ENCODE measurements around the gene KLHL24.
A peak's percentile ranks its signal among the peaks of the same experiment; 100 is the strongest.

KLHL24 gene

DNA sequence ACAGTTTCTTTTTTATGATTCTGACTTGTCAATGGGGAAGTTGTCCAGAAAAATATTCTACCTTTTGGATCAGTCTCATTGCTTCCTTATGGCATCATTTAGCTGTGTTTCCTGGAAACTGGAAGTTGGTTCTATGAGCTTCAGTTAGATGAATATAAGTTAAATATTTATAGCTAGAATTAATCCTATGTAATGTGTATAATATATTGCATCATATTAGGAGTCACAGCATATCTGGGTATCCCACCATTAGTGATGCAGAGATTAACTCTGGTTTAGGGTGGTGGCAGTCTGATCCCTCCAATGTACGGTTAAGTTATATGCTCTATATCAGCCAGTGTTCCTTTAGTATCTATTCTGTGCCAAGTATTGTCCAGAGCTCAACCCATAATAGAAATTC lies 19.3 kb downstream of the KLHL24 start:
- Histone ChIP-seq H2BK12ac (ENCODE audit: low read length in 2 of 2) (no peak overlapping the region), H3K14ac (ENCODE audit: low read length in 2 of 2) (no peak overlapping the region), H3K23ac (ENCODE audit: low read length in 2 of 2) (no peak overlapping the region), H3K9me3 (ENCODE audit: control insufficient read depth, low read length) (peaks cover 49% of the 10 kb centered on the region), H3K4ac (ENCODE audit: low read depth in 1 of 2, low read length in 2 of 2) (no peak overlapping the region), H4K91ac (ENCODE audit: low read length) (no peak overlapping the region), H3K79me1 (replicated peaks; ENCODE audit: low read length, poor library complexity, severe bottlenecking) (peaks cover 22% of the 10 kb centered on the region), H2BK5ac (ENCODE audit: low read depth, low read length, poor library complexity, severe bottlenecking) (no peak overlapping the region), H3K4me1 (ENCODE audit: control insufficient read depth, insufficient read depth, low read depth, low read length) (no peaks in the 10 kb centered on the region), H3K4me2 (ENCODE audit: low read length, poor library complexity, severe bottlenecking) (no peak overlapping the region), H2AK5ac (ENCODE audit: low read length, severe bottlenecking) (no peak overlapping the region), H3K27ac (ENCODE audit: low read length, poor library complexity, severe bottlenecking) (no peak overlapping the region), H3K18ac (ENCODE audit: low read depth in 1 of 2, low read length in 2 of 2) (no peak overlapping the region), H3K36me3 (ENCODE audit: control insufficient read depth in 1 of 2, insufficient read depth in 2 of 2, low read depth in 1 of 2, low read length in 2 of 2) (peaks cover 8 to 62% of the 10 kb centered on the region in 2 experiments), H2BK120ac (ENCODE audit: low read depth, low read length) (no peak overlapping the region), H3K9ac (ENCODE audit: low read length) (no peak overlapping the region), H2AFZ (ENCODE audit: low read depth, low read length) (no peak overlapping the region), H3K4me3 (ENCODE audit: insufficient read depth in 1 of 2, low read depth in 1 of 2, low read length in 2 of 2) (no peak overlapping the region), H2BK15ac (ENCODE audit: low read depth, poor library complexity, severe bottlenecking) (no peak overlapping the region), H4K8ac (ENCODE audit: low read length) (no peak overlapping the region), H3K27me3 (ENCODE audit: control insufficient read depth in 1 of 2, insufficient read depth in 1 of 2, low read length in 2 of 2) (no peaks in the 10 kb centered on the region)
- 100% methylated on average over 1 of the region's 1 CpG for WGBS
- DNase-seq = no peak

DNA sequence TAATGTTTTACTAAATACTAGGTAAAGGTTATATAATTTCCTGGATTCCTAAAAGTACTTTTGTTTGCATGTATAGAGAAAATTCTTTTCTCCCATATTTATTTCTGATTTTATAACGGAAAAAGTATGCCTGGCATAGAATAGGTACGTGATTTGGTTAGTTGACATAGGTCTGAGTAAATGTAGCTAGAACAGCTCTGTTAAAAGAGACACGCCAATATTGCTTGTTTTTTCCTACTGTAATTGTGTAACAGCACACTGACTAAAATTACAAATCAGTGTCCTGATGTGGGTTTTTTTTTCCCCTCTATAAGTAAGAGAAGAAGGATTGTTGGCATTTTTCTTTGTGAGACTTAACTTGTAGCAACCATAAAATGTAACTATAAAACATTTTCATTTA lies 26.7 kb downstream of the KLHL24 start:
- 0% methylated on average over 2 of the region's 3 CpGs for WGBS
- Histone ChIP-seq H2BK120ac (ENCODE audit: low read depth, low read length) (no peak overlapping the region), H3K36me3 (ENCODE audit: control insufficient read depth in 1 of 2, insufficient read depth in 2 of 2, low read depth in 1 of 2, low read length in 2 of 2) (peaks cover 5 to 42% of the 10 kb centered on the region in 2 experiments), H2BK12ac (ENCODE audit: low read length in 2 of 2) (no peak overlapping the region), H4K8ac (ENCODE audit: low read length) (no peak overlapping the region), H3K4me2 (ENCODE audit: low read length, poor library complexity, severe bottlenecking) (no peak overlapping the region), H3K4me3 (ENCODE audit: insufficient read depth in 1 of 2, low read depth in 1 of 2, low read length in 2 of 2) (no peak overlapping the region), H3K27ac (ENCODE audit: low read length, poor library complexity, severe bottlenecking) (no peak overlapping the region), H3K9ac (ENCODE audit: low read length) (peak overlapping the region; percentile 11), H3K4me1 (ENCODE audit: control insufficient read depth, insufficient read depth, low read depth, low read length) (no peaks in the 10 kb centered on the region), H2AK5ac (ENCODE audit: low read length, severe bottlenecking) (no peak overlapping the region), H3K27me3 (ENCODE audit: control insufficient read depth in 1 of 2, insufficient read depth in 1 of 2, low read length in 2 of 2) (no peaks in the 10 kb centered on the region), H4K91ac (ENCODE audit: low read length) (no peak overlapping the region), H2AFZ (ENCODE audit: low read depth, low read length) (no peak overlapping the region), H3K18ac (ENCODE audit: low read depth in 1 of 2, low read length in 2 of 2) (no peak overlapping the region), H2BK15ac (ENCODE audit: low read depth, poor library complexity, severe bottlenecking) (no peak overlapping the region), H3K9me3 (ENCODE audit: control insufficient read depth, low read length) (no peaks in the 10 kb centered on the region), H3K14ac (ENCODE audit: low read length in 2 of 2) (no peak overlapping the region), H2BK5ac (ENCODE audit: low read depth, low read length, poor library complexity, severe bottlenecking) (no peak overlapping the region), H3K23ac (ENCODE audit: low read length in 2 of 2) (no peak overlapping the region), H3K4ac (ENCODE audit: low read depth in 1 of 2, low read length in 2 of 2) (no peak overlapping the region), H3K79me1 (replicated peaks; ENCODE audit: low read length, poor library complexity, severe bottlenecking) (peaks cover 9% of the 10 kb centered on the region)
- DNase-seq = no peak

DNA sequence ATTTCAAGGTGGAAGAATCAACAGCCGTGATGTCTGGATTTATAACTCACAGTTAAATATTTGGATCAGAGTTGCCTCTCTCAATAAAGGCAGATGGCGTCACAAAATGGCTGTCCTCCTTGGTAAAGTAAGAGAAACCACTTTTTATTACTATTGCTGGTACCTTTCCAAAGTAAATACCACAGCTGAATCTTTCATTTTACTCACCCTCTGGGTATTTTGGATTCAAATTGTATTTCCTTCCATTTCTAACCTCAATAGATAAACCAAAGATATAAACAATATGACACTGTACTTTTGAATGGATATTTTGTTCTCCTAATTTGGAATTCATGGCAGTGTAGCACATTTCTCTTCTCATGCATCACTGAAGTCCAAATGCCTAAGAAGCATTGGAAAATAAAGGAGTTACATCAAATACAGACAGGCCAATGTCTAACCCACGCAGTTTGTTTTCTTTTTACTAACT lies 29.5 kb downstream of the KLHL24 start:
- 90% methylated on average over 2 of the region's 3 CpGs for WGBS
- Histone ChIP-seq H3K9ac (ENCODE audit: low read length) (no peak overlapping the region), H3K27me3 (ENCODE audit: control insufficient read depth in 1 of 2, insufficient read depth in 1 of 2, low read length in 2 of 2) (no peaks in the 10 kb centered on the region), H3K4me2 (ENCODE audit: low read length, poor library complexity, severe bottlenecking) (no peak overlapping the region), H3K18ac (ENCODE audit: low read depth in 1 of 2, low read length in 2 of 2) (no peak overlapping the region), H2BK15ac (ENCODE audit: low read depth, poor library complexity, severe bottlenecking) (no peak overlapping the region), H2BK5ac (ENCODE audit: low read depth, low read length, poor library complexity, severe bottlenecking) (no peak overlapping the region), H3K27ac (ENCODE audit: low read length, poor library complexity, severe bottlenecking) (peak overlapping the region; percentile 75), H3K23ac (ENCODE audit: low read length in 2 of 2) (no peak overlapping the region), H3K79me1 (replicated peaks; ENCODE audit: low read length, poor library complexity, severe bottlenecking) (peaks cover 8% of the 10 kb centered on the region), H2BK120ac (ENCODE audit: low read depth, low read length) (no peak overlapping the region), H2AK5ac (ENCODE audit: low read length, severe bottlenecking) (no peak overlapping the region), H3K4me3 (ENCODE audit: insufficient read depth in 1 of 2, low read depth in 1 of 2, low read length in 2 of 2) (no peak overlapping the region), H4K8ac (ENCODE audit: low read length) (no peak overlapping the region), H3K4ac (ENCODE audit: low read depth in 1 of 2, low read length in 2 of 2) (no peak overlapping the region), H3K14ac (ENCODE audit: low read length in 2 of 2) (no peak overlapping the region), H3K36me3 (ENCODE audit: control insufficient read depth in 1 of 2, insufficient read depth in 2 of 2, low read depth in 1 of 2, low read length in 2 of 2) (peaks cover 9 to 45% of the 10 kb centered on the region in 2 experiments), H4K91ac (ENCODE audit: low read length) (no peak overlapping the region), H2AFZ (ENCODE audit: low read depth, low read length) (no peak overlapping the region), H3K4me1 (ENCODE audit: control insufficient read depth, insufficient read depth, low read depth, low read length) (no peaks in the 10 kb centered on the region), H3K9me3 (ENCODE audit: control insufficient read depth, low read length) (no peaks in the 10 kb centered on the region), H2BK12ac (ENCODE audit: low read length in 2 of 2) (no peak overlapping the region)
- peak; percentile 20 for DNase-seq

DNA sequence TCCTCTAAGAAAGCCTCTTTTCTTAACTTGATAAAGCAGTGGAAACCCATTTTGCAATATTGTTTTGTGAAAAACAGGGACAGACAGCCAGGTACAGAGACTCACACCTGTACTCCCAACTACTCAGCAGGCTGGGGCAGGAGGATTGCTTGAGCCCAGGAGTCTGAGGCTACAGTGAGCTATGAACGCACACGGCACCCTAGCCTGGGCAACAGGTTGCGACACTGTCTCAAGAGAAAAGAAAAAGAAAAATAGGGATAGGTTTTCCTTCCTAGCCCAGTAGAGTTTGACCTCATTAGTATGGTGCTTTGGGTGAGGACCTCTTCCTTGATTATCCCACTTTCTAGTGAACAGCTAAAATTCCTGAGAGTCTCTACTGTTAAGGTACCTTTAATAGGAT lies 44.6 kb downstream of the KLHL24 start:
- Histone ChIP-seq H3K27ac (ENCODE audit: low read length, poor library complexity, severe bottlenecking) (no peak overlapping the region), H3K36me3 (ENCODE audit: control insufficient read depth in 1 of 2, insufficient read depth in 2 of 2, low read depth in 1 of 2, low read length in 2 of 2) (peaks cover 6 to 39% of the 10 kb centered on the region in 2 experiments), H4K8ac (ENCODE audit: low read length) (no peak overlapping the region), H3K9me3 (ENCODE audit: control insufficient read depth, low read length) (no peaks in the 10 kb centered on the region), H3K4me1 (ENCODE audit: control insufficient read depth, insufficient read depth, low read depth, low read length) (no peaks in the 10 kb centered on the region), H3K18ac (ENCODE audit: low read depth in 1 of 2, low read length in 2 of 2) (no peak overlapping the region), H2AFZ (ENCODE audit: low read depth, low read length) (no peak overlapping the region), H2BK15ac (ENCODE audit: low read depth, poor library complexity, severe bottlenecking) (no peak overlapping the region), H3K27me3 (ENCODE audit: control insufficient read depth in 1 of 2, insufficient read depth in 1 of 2, low read length in 2 of 2) (no peaks in the 10 kb centered on the region), H2BK12ac (ENCODE audit: low read length in 2 of 2) (no peak overlapping the region), H3K14ac (ENCODE audit: low read length in 2 of 2) (no peak overlapping the region), H3K4me2 (ENCODE audit: low read length, poor library complexity, severe bottlenecking) (no peak overlapping the region), H2BK120ac (ENCODE audit: low read depth, low read length) (no peak overlapping the region), H3K4ac (ENCODE audit: low read depth in 1 of 2, low read length in 2 of 2) (no peak overlapping the region), H2AK5ac (ENCODE audit: low read length, severe bottlenecking) (no peak overlapping the region), H3K4me3 (ENCODE audit: insufficient read depth in 1 of 2, low read depth in 1 of 2, low read length in 2 of 2) (no peak overlapping the region), H4K91ac (ENCODE audit: low read length) (no peak overlapping the region), H3K9ac (ENCODE audit: low read length) (no peak overlapping the region), H2BK5ac (ENCODE audit: low read depth, low read length, poor library complexity, severe bottlenecking) (no peak overlapping the region), H3K23ac (ENCODE audit: low read length in 2 of 2) (no peak overlapping the region), H3K79me1 (replicated peaks; ENCODE audit: low read length, poor library complexity, severe bottlenecking) (no peaks in the 10 kb centered on the region)
- 96% methylated on average over 3 of the region's 3 CpGs for WGBS
- no peak for DNase-seq

All from mesenchymal stem cell (in vitro differentiated cells and primary cell).